HG03558 (cell line): ENCODE data around the gene KPNA5.
A peak's percentile ranks its signal among the peaks of the same experiment; 100 is the strongest.
"Not testable (repeated sequence)": the region's sequence is repeated elsewhere in the genome, so short reads cannot be mapped to it uniquely, and the experiment has no call there.

Experiments used
- ATAC-seq: cut with Tn5 transposase; IDR thresholded peaks from one replicate; pipeline ENCODE4 v1.9.1; 2021; ENCODE audit warnings: moderate number of reproducible peaks; ENCODE audit not compliant: unreplicated experiment; ENCODE audit errors: extremely low read depth

Gene KPNA5

DNA sequence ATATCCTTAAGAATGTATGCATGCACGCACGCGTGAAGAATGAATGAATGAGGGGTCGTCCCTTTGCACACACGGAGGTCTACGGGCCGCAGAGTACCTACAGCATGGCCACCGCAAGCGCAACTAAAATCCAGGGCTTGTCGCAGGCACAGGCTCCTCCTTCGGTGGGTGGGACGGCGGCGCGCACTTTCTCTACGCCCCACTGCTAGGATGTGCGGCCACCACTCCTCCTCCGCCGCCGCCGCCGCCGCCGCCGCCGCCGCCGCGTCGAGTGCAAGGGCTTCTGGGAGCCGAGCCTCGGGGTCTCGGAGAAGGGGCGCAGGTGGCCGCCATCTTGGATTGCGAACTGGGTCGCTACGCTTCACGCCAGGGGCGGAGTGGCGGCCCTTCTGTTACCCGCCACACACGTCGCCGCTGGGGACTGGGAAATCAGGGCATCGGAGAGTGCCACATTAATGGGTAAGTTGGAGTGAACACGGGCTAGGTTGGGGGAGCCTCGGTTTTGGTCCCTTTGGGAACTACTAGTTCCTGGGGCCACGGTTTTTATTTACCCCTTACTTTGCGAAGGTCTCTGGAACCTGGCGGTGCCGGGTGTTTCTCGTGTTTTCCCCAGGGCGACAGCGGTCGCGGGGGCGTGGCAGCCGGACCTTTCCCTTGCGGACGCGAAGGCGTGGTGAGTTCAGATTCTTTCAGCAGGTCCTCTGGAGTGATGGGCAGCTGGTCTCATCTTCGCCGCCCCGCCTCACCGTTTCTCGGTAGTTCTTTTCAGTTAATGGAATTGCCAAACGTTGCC lies at the start of gene KPNA5:
Gene KPNA5, plus strand, starts transcription at position 332 of the 793 bp plus-strand sequence. Its CDS starts 124 bp downstream, at position 456.
- peak; percentile 92 for ATAC-seq

DNA sequence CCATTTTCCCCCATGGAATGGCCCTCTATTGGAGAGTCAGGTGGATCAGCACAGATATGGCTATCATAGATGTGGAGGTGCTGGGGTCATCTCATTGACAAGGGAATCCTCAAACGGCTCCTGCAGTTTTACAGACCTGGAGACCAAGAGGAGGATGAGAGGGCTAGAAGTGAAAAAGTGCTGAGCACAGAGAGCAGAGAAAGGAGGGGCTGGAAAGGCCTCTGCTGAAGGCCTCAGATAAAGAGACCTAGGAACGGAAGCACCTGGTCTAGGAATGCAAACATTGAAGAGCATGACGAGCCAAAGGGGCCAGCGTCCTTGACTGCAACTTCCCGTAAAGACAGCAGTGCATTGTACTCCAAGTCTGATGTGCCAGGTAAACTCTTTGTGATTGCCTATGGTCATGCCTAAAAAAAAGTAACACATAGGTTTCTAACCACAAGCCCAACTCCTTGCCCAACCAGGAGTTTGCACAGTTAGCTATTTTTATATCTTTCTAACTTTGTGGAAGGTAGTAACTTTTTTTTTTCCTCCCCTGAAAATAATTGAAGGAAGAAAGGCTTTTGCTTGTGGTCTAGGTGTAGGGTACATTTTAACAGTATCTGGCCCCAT lies 49.5 kb upstream of the KPNA5 start:
- no peak for ATAC-seq

DNA sequence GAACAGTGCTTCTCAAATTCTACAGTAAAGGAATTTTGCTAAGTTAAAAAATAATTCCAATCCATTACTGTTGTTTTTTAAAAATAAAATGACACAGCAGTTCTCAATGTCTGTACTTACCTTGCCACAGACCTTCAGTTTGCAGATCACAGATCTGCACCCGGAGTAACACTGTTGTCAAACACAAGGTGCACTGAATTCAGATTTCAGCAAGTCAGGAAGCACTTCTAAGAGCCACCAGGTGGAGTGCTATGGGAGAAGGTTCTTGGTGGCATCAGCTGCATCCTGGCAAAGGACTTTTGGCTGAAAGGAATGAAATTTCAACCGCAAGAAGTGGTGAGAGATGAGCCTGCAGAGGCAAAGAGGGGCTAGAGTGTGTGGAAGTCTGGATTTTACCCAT lies 47.3 kb upstream of the KPNA5 start:
- ATAC-seq = no peak

GRCh38 chr6:116648156-116648555 lies 32.9 kb upstream of the KPNA5 start:
- ATAC-seq = no peak

DNA sequence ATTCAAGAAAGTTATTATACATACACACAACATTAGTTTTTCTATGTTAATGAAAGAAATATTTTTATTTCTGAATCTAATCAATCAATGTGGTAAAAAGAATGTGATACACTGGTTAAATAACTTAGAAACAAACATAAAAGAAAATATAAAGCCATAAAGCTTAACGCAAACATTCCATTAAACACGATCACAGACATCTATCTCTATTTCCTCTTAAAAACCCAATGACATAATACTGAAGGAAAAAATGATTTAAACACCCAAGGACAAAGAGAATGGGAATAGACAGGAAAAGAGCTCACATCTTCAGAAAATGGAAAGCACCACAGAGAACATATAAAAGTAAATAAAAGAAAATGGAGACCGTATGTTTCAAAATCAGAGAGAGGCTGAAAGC lies 31.9 kb upstream of the KPNA5 start:
- no peak for ATAC-seq

DNA sequence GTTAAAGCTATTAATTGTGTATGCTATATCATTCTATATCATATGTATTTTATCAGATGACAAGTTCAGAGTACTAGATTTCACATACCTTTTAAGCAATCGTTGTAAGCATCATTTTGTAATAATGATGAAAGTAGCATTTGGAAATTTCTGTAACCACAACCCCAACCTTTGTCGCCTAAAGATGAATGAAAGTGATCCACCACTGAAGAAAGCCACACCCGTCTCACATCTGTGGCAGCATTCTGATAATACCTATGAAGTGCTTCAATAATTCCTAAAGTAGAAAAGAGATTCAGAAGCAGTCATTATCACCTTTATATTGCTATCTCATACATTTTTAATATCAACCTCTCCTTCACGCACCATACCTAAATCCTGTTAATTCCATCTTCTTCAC lies 29.1 kb upstream of the KPNA5 start:
- ATAC-seq = no peak

- ATAC-seq = no peak
Observed at GRCh38 chr6:116661594-116661993, 19.4 kb upstream of the KPNA5 start.

GRCh38 chr6:116662202-116662601 lies 18.8 kb upstream of the KPNA5 start:
- ATAC-seq = no peak

GRCh38 chr6:116663308-116663707 lies 17.7 kb upstream of the KPNA5 start:
- no peak for ATAC-seq

- ATAC-seq = not testable (repeated sequence)
Observed at GRCh38 chr6:116664169-116664568, 16.8 kb upstream of the KPNA5 start.

GRCh38 chr6:116665464-116665863 lies 15.5 kb upstream of the KPNA5 start:
- ATAC-seq = no peak

GRCh38 chr6:116666869-116667268 lies 14.1 kb upstream of the KPNA5 start:
- peak; percentile 36 for ATAC-seq

- peak; percentile 23 for ATAC-seq
Observed at GRCh38 chr6:116667623-116668022, 13.4 kb upstream of the KPNA5 start.

DNA sequence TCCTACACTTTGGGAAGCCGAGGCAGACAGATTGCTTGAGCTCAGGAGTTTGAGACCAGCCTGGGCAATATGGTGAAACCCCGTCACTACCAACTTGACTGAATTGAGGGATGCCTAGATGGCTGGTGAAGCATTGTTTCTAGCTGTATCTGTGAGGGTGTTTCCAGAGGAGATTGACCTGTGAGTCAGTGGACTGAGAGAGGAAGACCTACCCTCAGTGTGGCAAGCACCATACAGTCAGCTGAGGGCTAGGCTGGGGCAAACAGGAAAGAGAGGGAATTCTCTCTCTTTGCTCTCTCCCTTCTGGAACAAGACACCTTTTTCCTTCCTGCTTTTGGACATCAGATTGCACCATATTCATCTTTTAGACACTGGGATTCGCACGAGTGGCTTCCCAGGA lies 8.7 kb upstream of the KPNA5 start:
- ATAC-seq = no peak

GRCh38 chr6:116676021-116676420 lies 5.0 kb upstream of the KPNA5 start:
- no peak for ATAC-seq

DNA sequence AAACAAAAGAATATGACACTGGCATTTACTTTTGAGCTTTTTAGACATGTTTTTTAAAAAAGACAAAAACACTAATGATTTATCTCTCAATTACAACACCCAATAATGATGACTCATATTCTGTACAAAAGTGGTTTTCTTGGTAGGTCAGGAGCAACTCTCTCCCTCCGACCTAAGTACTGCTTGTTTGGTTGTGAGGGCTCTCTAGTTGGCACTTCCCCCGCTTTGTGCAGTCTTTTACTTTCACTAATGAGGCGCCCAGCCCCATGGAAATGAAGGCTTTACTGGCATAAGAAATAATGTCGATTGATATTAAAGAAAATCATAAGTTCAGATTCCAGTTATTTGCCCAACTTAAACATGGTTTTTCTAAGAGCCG lies 1.3 kb downstream of the KPNA5 start:
- ATAC-seq = peak; percentile 31

- no peak for ATAC-seq
Observed at GRCh38 chr6:116685437-116685993, 4.5 kb downstream of the KPNA5 start.

GRCh38 chr6:116686475-116687101 lies 5.6 kb downstream of the KPNA5 start:
- not testable (repeated sequence) for ATAC-seq

GRCh38 chr6:116691154-116691553 lies 10.1 kb downstream of the KPNA5 start:
- no peak for ATAC-seq

DNA sequence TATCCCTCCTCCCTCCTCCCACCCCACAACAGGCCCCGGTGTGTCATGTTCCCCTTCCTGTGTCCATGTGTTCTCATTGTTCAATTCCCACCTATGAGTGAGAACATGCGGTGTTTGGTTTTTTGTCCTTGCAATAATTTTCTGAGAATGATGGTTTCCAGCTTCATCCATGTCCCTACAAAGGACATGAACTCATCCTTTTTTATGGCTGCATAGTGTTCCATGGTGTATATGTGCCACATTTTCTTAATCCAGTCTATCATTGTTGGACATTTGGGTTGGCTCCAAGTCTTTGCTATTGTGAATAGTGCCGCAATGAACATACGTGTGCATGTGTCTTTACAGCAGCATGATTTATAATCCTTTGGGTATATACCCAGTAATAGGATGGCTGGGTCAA lies 11.9 kb downstream of the KPNA5 start:
- not testable (repeated sequence) for ATAC-seq

- ATAC-seq = not testable (repeated sequence)
Observed at GRCh38 chr6:116693275-116693674, 12.3 kb downstream of the KPNA5 start.
